ENCODE results near the gene MANBA.

MANBA gene

GRCh38 chr4:102760645-102761295, at the start of gene MANBA:
MANBA (minus strand) TSS chr4:102760968; CDS start chr4:102760894, 74 bp downstream.
- DNase-seq (ENCODE audit: low spot score): peak; percentile 75

DNA sequence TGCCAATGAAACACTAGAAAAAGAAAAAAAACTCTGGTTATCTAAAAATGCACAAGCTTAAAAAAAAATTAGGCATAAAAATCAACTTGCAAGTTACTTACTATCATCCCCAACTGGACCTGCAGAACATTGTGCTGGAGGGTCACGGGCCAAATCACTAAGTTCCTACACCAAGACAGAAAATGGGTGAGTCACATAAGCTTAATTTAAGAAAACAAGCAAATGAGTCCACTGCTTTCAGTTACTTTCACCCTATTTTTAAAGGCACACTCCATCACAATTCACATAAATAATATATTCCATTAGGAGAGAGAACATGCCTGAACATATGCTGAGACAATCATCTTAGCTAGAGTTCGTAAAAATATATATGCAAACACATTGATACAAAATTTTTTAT, 48.9 kb upstream of the MANBA start:
- DNase-seq (ENCODE audit: low spot score): no peak

- DNase-seq (ENCODE audit: low spot score): no peak
Measured at GRCh38 chr4:102809190-102809589, 48.4 kb upstream of the MANBA start.

GRCh38 chr4:102808009-102808408, 47.2 kb upstream of the MANBA start:
- DNase-seq (ENCODE audit: low spot score): no peak

- no peak for DNase-seq (ENCODE audit: low spot score)
Measured at GRCh38 chr4:102807345-102807744, 46.6 kb upstream of the MANBA start.

DNA sequence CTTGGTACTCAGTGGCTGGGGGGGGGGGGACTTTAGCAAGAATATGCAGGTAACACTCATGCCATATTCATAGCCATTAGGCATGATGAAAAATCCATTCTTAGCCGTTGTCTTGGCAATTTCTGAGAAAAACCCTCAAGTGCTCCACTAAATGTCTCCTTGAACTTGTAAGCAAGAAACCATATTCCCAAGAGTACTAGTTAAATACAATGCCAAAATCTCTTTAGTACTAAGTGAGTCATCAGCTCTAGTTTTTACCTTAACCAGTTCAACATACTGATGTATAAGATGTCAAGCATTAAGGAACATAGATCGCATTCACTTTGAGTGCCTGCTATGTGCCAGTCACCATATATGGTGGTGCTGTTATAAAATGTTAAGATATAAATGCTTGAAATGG, 39.0 kb upstream of the MANBA start:
- DNase-seq (ENCODE audit: low spot score): no peak

GRCh38 chr4:102794999-102795398, 34.2 kb upstream of the MANBA start:
- no peak for DNase-seq (ENCODE audit: low spot score)

GRCh38 chr4:102792361-102792936, 31.7 kb upstream of the MANBA start:
- no peak for DNase-seq (ENCODE audit: low spot score)

DNA sequence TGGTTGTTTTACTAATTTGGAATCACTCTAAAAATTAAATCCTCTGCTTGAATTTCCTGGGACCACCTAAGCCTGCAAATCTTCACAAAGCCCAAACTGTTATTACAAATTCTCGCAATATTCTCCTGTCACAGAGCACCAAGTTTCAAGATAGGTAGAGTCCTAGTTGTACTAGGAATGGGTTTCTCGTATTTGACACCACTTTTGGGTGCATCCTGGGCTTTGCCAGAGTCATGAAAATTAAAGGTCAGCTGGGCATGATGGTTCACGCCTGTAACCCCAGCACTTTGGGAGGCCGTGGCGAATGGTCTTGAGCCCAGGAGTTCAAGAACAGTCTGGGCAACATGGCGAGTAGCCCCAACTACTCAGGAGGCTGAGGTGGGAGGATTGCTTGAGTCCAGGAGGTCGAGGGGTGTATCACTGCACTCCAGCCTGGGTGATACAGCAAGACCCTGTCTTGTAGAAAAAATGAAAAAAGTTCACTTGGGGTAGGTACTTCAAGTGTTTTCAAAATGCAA, 30.6 kb upstream of the MANBA start:
- no peak for DNase-seq (ENCODE audit: low spot score)

- DNase-seq (ENCODE audit: low spot score): no peak
Measured at GRCh38 chr4:102789317-102789717, 28.5 kb upstream of the MANBA start.

DNA sequence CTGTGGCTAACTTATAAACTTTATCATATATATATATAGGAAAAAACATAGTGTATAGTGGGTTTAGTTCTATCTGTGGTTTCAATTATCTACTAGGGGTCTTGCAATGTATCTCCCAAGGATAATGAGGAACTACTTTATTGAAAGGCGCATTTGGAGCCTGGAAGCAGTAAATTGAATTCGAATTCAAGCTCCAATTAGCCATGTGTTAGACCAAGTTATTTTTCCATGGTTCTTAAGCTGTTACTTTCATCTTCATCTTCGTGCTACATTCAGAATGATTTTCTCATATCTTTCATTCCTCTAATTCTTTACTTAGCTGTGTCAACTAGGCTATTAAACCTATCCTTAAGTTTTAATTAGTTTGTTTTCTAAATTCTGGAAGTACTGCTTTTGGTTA, 27.2 kb upstream of the MANBA start:
- no peak for DNase-seq (ENCODE audit: low spot score)

DNA sequence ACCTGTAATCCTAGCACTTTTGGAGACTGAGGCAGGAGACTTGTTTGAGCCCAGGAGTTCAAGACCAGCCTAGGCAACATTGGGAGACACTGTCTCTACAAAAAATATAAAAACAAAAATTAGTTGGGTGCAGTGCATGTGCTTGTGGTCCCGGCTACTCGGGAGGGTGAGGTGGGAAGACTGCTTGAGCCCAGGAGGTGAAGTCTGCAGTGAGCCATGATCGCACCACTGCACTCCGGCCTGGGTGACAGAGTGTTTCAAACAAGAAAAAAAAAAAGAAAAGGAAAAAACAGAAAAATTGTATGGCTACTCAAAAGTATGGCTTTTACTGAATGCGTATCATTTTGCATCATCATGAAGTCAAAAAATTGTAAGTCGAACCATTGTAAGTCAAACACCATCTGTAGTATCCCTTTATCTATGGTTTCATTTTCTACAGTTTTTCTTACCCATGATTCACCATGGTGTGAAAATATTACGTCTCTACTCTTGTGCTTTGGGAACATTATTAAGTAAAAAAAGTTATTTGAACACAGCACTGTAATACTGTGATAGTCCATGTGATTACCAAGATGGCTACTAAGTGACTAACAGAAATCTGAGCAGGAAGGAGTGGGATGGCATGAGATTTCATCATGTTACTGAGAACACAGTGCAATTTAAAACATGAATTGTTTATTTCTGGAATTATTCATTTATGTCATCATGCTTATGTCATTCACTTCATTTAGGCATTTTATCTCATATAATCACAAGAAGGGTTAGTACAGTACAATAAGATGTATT, 26.5 kb upstream of the MANBA start:
- no peak for DNase-seq (ENCODE audit: low spot score)

DNA sequence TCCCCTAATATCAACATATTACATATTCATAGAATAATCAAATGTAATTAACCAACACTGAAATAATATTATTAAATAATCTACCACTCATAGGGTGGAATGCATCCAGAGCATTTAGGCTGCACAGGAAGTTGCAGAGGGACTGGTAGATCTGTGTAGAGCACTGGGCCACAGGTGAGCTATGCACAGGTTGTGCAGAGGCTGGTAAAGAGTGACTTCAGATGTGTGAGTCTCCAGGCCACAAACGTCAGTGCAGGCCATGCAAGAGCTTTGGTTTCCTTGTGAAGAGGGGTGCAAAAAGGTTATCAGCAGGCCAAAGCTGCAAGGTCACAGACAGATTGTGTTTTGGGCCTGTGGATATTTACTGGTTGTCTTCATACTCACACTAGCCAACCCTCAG, 25.5 kb upstream of the MANBA start:
- DNase-seq (ENCODE audit: low spot score): no peak

GRCh38 chr4:102783006-102783405, 22.2 kb upstream of the MANBA start:
- no peak for DNase-seq (ENCODE audit: low spot score)

DNA sequence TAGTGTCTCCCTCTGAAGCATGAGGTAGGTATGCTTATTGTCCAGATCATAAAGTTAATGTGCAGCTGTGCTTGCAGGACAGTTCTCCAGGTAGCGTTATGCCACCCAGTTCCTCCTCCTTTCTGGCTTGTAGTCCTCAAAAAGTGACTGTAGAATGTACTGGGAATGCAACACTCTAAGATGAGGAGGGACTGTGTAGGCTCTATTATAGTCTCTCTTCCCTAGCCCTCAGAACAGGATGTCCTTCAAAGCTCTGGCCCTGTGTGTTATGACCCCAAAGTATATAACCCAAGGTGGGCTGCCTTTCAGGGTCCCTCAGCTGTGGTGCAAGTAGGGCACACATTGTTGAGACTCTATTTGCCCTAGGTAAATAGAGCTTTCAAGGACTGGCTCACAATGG, 20.8 kb upstream of the MANBA start:
- no peak for DNase-seq (ENCODE audit: low spot score)

- DNase-seq (ENCODE audit: low spot score): no peak
Measured at GRCh38 chr4:102780476-102781144, 19.8 kb upstream of the MANBA start.

DNA sequence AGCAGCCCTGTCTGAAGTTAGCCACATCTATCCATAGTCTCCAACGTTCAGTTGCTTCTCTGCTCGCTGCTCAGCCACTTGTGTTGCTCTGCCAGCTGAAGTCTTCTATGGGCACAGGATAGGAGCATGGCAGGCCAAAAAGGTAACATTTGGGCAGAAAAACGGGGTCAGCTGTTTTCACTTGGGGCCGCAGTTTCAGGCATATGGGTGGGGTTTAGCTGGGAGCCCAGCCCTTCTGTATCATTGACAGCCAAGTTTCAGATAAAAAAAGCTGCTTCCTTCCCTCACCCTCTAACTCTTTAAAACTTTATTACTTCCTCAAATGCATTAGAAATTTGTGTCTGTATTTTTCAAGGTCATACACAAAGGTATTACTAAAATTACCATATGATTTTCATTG, 18.4 kb upstream of the MANBA start:
- DNase-seq (ENCODE audit: low spot score): no peak

DNA sequence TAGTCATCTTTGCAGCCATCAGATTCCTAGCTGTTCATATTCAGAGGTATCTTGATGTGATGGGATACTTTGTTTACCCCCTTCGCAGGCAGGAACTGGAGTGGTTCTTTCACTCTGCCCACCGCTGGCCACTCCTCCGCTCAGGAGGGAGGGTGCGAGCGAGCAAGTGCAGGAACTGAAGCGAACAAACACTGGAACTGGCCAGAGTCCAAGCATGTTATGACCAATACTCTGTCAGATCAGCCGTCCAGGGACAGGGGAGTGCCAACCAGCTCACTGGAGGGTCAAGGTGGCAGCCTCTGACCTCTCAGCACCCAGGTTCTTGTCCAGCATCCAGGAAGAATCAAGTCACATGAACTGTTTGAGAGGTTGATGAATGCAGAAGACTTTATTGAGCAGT, 18.0 kb upstream of the MANBA start:
- DNase-seq (ENCODE audit: low spot score): peak; percentile 31

DNA sequence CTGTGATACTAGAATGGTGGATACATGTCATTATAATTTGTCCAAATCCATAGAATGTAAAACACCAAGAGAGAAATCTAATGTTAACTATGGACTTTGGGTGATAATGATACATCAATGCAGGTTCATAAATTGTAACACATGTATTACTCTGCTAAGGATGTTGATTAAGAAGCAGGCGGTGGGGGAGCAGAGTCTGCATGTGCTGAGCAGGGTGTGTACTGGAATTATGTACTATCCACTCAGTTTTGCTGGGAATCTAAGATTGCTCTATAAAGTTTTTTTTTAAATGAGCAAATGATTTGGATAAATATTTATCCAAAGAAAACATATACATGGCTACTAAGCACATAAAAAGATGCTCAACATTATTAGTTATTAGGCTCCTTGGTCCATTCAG, 15.0 kb upstream of the MANBA start:
- DNase-seq (ENCODE audit: low spot score): no peak

DNA sequence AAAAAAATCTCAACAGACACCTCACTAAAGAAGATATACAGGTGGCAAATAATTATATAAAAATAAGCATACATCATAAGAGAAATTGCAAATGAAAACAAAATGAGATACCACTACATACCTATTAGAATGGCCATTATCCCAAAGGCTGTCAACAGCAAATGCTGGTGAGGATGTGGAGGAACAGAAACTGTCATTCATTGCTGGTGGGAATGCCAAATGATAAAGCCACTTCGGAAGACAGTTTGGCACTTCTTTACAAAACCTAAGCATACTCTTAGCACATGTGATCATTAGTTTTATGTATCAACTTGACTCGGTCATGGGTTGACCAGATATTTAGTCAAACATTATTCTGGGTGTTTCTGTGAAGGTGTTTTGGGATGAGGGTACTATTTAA, 13.5 kb upstream of the MANBA start:
- DNase-seq (ENCODE audit: low spot score): no peak

DNA sequence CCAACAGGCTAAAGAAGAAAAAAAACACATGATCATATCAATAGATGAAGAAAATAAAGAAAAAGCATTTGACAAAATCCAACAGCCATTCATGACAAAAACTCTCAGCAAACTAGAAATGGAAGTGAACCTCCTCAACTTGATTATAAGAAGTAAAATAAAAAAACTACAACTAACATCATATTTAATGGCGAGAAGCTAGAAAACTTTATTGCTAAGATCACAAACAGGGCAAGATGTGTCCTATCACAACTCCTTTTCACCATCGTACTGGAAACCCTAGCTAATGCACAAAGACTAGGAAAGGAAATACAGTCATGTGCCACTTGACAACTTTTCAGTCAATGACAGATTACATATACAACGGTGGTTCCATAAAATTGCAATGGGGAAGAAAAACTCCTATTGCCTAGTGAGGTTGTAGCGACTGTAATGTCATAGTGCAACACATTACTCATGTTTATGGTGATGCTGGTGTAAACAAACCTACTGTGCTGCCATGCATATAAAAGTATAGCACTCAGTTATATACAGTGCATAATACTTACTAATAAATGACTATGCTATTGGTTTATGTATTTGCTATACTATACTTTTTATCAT, 12.1 kb upstream of the MANBA start:
- DNase-seq (ENCODE audit: low spot score): no peak

DNA sequence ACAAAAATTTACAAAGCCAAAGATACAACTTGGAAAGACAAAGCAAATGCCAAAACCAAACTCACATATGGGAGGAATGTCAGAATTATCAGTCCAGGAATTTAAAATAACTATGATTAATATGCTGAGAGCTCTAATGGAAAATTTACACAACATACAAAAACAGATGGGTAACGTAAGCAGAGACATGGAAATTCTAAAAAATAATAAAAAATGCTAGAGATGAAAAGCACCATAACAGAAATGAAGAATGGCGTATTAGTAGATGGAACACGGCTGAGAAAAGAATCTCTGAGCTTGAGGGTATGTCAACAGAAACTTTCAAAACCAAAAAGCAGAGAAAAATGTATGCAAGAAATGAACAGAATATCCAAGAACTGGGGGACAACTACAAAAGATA, 4.1 kb upstream of the MANBA start:
- DNase-seq (ENCODE audit: low spot score): no peak

Data from HuH-7.5 (cell line).